ACHN (cell line): ENCODE results near the gene DPEP1.
"Not testable (repeated sequence)": the region's sequence is repeated elsewhere in the genome, so short reads cannot be mapped to it uniquely, and the experiment has no call there.

Experiments used
- DNase-seq: peaks from one replicate; pipeline ENCODE4 v3.0.0-alpha.2; 2015
- in situ Hi-C: cut with HindIII; loops from 2 replicates; pipeline ENCODE4 v1.10.0; 2017; ENCODE audit warnings: low sequenced_read_pairs, low pct_ligation_motif_present, low pct_unique_long_range_greater_than_20kb

Gene DPEP1

DNA sequence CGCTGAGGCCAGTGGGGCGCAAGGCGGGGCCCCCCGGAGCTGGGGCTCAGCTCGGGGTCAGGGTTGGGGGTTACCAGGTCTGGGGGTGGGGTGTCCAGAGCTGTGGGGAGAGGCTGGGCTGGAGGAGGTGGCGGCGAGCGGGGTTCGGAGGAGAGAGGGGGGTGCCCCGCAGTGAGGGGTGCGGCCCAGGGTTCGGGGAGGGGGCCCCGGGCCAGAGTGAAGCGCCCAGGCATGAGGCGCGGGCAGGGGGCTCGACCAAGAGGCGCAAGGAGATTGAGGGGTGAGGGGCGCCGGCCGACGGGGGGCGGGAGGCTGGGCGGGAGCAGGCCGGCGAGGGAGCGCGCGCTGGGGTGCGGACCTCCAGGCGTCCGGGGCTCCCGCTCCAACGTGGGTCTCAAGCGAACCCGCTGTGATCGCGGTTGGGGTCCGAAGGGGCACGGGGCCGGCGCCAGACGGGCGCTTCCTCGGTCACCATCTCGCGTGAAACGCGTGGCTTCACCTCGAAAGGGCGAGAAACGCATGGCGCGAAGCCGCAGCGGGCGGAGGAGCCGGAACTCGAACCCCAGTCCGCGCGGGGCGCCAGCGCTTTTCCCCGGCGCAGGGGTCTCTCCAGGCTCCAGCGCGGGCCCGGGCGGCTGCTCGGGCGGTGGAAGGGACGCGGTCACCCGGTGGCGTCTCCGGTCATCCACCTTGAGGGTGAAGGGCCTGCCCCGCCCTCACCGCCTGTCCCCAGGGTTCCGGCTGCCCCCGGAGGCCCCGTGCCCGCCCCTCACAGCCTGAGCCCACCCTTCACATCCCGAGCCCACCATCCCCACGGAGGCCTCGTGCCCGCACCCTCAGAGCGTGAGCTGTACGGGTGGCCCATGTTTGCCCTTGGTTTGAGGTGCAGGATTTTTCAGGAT lies 37.0 kb upstream of the DPEP1 start:
- no peak for DNase-seq
- in situ Hi-C loops = no loop called here

DNA sequence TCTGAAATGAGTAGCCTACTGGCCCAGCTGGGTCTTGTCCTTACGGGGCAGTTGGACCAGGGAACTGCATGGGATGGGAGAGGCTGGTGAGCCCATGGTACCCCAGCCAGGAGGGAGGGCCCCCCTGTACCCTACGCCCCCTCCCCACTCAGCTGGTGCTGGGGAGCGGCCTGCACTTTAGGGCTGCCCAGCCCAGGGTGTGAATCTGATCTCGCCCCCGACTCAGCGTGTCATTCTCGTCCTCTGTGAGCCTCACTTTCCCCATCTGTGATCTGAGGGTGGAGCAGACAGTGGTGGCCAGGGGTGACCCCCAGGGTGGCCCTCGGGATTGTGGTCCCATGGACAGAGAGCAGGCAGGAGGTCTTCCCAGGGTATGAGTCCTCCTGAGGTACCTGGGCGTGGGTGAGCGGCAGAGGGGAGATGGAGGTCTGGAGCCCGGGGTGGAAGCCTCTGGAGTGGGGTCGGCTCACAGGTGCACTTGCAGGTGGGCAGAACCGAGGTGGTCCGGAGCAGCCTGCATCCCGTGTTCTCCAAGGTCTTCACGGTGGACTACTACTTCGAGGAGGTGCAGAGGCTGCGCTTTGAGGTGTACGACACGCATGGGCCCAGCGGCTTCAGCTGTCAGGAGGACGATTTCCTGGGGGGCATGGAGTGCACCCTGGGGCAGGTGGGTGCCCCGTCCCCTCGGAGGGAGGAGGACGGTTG lies 36.2 kb upstream of the DPEP1 start:
- in situ Hi-C loops = no loop called here
- no peak for DNase-seq

- in situ Hi-C loops = no loop called here
- DNase-seq = no peak
Measured at GRCh38 chr16:89579351-89579750, 34.1 kb upstream of the DPEP1 start.

DNA sequence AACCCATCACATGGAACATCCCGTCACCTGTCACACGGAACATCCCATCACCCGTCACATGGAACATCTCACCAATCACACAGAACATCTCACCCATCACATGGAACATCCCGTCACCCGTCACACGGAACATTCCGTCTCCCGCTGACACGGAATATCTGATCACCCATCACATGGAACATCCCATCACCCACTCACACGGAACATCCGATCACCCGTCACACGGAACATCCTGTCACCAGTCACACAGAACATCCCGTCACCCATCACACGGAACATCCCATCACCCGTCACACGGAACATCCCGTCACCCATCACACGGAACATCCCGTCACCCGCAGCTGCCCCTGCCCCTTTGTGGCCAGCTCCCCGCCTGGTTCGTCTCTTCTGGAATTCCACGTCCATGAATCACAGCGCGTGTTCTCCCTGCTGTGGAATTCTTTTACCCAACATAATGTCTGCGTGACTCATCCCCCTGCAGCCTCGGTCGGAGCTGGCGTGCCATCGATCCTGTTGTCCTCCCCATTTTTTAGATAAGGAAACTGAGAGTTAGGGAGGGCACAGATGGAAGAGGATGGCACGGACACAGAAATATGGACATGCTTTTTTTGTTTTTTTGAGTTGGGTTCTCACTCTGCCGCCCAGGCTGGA lies 32.3 kb upstream of the DPEP1 start:
- peak; percentile 100 for DNase-seq
- in situ Hi-C loops = no loop called here

DNA sequence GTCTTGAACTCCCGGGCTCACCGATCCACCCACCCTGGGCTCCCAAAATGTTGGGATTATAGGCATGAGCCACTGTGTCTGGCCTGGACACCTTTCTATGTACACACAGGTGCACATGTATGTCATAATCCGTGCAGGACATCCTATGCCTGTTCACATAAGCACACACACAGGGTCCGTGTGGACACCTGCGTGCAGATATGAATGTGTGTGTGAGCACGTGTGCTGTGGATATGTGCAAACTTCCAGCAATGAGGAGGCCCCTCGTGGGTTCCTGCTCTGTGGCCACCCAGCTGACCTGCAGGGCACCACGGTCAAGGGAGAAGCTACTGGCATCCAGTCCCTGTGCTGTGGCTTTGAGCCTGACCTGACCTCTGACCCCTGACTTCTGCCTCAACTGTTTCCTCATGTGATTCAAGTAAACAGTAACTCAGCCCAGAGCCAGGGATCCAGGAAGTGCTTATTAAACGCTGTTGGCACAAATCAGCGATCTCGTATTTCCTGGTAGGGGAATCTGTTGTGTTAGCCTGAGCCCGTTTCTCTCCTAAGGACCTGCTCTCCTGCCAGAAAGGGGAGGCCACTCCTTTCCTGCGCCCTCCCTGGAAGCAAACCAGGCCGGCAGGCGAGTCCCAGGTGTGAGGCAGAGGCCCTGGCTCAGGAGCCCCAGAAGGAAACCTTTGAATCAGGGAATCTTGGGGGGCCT lies 31.4 kb upstream of the DPEP1 start:
- in situ Hi-C loops = no loop called here
- peak; percentile 47 for DNase-seq

GRCh38 chr16:89582614-89583196 lies 30.7 kb upstream of the DPEP1 start:
- in situ Hi-C loops = no loop called here
- no peak for DNase-seq

- DNase-seq = no peak
- in situ Hi-C loops = no loop called here
Measured at GRCh38 chr16:89583197-89583894, 30.1 kb upstream of the DPEP1 start.

DNA sequence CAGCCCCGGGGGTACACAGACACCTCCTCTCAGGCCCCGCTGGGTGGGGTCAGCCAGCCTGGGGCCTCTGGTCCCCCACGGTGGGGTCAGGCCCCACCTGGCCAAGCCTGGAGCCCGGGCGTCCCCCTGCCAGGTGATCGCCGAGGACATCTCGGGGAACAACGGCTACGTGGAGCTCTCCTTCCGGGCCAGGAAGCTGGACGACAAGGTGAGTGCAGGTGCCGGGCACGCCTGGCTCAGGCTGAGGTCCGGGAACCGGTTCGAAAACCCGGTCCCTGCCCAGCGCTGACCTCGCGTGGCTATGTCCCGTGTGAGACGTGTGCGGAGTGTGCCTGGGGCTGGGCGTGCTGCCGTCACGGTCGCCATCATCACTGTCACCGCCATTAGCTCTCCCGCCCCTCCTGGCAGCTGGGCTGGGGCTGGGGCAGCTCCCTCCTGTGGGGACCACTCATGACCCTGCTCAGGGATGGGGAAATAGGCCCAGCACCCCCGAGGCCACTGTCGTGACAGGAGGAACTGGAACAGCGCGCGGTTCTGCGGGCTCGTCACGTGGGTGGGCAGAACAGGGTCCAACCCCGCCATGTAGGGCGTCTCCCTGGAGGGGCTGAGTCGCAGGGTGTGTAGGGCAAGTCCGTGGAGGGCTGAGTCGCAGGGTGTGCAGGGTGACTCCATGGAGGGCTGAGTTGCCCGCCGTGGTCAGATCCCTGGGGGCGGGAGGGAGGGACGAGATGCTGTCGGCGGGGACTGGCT lies 29.4 kb upstream of the DPEP1 start:
- in situ Hi-C loops = no loop called here
- DNase-seq = no peak

DNA sequence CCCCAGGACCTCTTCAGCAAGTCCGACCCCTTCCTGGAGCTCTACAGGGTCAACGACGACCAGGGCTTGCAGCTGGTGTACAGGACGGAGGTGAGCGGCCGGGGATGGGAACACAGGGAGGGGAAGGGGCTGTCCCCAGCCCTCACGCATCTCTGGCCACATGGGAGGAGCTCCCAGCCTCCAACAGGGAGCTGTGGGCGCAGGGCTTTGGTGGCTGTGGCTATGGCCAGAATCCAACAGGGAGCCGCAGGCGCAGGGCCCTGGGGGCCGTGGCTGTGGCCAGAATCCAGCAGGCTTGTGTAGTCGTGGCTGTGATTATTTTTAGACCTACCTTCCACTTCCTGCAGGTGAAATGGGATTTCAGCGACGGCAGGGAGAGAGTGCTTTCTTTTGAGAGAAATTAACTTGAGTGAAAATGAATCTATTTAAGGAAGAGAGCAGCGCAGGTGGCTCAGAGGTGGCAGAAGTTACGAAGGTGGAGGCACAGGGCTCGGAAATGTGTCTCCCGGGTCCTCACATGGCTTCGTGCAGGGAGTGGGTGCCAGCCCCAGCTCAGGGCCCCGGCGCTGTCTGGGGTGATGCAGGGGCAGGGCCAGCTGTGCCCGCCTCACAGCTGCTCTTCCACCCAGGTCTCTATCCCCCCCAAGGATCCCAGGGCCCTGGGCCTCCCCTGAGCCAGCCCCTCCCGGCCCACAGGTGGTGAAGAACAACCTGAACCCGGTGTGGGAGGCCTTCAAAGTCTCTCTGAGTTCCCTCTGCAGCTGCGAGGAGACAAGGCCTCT lies 28.5 kb upstream of the DPEP1 start:
- in situ Hi-C loops = no loop called here
- DNase-seq = no peak

GRCh38 chr16:89586218-89586617 lies 27.2 kb upstream of the DPEP1 start:
- in situ Hi-C loops = no loop called here
- no peak for DNase-seq

DNA sequence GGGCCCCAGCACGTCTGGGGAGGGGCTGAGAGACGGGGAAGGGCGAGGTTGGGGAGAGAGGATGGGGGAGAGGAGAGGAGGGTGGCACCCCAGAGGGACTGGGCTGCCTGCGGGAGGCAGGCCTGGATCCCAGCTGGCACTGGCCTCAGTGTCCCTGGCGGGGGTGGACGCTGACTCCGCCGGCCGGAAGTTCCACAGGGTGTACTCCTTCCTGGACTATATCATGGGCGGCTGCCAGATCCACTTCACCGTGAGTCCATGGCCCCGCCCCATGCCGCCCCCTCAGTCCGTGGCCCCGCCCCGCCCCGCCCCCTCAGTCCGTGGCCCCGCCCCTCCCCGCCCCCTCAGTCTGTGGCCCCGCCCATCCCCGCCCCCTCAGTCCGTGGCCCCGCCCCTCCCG lies 26.6 kb upstream of the DPEP1 start:
- DNase-seq = no peak
- in situ Hi-C loops = no loop called here

DNA sequence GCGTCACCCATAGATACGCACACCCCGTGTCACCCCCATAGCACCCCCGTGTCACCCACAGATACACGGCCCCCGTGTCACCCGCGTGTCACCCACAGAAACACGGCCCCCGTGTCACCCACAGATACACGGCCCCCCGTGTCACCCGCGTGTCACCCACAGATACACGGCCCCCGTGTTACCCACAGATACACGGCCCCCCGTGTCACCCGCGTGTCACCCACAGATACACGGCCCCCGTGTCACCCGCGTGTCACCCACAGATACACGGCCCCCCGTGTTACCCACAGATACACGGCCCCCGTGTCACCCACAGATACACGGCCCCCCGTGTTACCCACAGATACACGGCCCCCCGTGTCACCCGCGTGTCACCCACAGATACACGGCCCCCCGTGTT lies 25.8 kb upstream of the DPEP1 start:
- DNase-seq, in situ Hi-C loops: not testable (repeated sequence)

DNA sequence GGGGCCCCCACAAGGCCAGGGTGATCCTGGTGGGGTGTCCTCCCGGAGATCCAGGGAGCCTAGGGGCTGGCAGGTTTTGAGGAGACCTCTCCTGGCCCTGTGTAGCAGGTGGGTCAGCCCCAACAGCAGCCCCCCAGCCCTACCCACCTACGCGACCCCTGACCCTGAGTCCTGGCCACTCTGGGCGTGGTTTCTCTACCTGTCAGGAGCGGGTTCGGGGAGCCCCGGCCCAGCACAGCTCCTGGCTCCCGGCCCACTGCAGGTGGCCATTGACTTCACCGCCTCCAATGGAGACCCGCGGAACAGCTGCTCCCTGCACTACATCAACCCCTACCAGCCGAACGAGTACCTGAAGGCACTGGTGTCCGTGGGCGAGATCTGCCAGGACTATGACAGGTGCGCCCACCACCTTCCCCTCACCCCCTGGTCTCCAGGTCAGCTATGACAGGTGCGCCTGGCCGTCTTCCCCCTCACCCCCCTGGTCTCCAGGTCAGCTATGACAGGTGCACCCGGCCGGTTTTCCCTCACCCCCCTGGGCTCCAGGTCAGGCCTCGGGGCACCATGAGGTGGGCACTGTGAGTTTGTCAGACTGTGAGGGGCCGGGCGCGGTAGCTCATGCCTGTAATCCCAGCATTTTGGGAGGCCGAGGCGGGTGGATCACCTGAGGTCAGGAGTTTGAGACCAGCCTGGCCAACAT lies 24.9 kb upstream of the DPEP1 start:
- in situ Hi-C loops = no loop called here

GRCh38 chr16:89589241-89589926 lies 24.1 kb upstream of the DPEP1 start:
- in situ Hi-C loops = no loop called here
- no peak for DNase-seq

More for the DNA sequence above, 24.9 kb upstream of the DPEP1 start:
- no peak for DNase-seq

- in situ Hi-C loops = no loop called here
- no peak for DNase-seq
Measured at GRCh38 chr16:89593841-89594240, 19.6 kb upstream of the DPEP1 start.
